TTC549 (cell line): ENCODE measurements around the gene NFYC.

Experiments
- FAIRE-seq: peaks from 2 replicates; lab custom pipeline; 2012; peaks lifted over from hg19 to GRCh38; lab: Jason Lieb, UNC

The NFYC gene

GRCh38 chr1:40760984-40761383, 69.5 kb downstream of the NFYC start:
- FAIRE-seq: no peak

GRCh38 chr1:40762144-40762923, 70.8 kb downstream of the NFYC start:
- FAIRE-seq: no peak

GRCh38 chr1:40763742-40764532, 72.4 kb downstream of the NFYC start:
- FAIRE-seq: no peak

- no peak for FAIRE-seq
Measured at GRCh38 chr1:40764981-40765380, 73.5 kb downstream of the NFYC start.

GRCh38 chr1:40766017-40766416, 74.5 kb downstream of the NFYC start:
- FAIRE-seq: no peak

- no peak for FAIRE-seq
Measured at GRCh38 chr1:40766560-40766959, 75.1 kb downstream of the NFYC start.

- no peak for FAIRE-seq
Measured at GRCh38 chr1:40768146-40768990, 76.9 kb downstream of the NFYC start.

GRCh38 chr1:40769815-40770214, 78.3 kb downstream of the NFYC start:
- no peak for FAIRE-seq

GRCh38 chr1:40770296-40771070, 79.0 kb downstream of the NFYC start:
- FAIRE-seq: no peak

- no peak for FAIRE-seq
Measured at GRCh38 chr1:40772146-40772955, 80.8 kb downstream of the NFYC start.

GRCh38 chr1:40773748-40774265, 82.3 kb downstream of the NFYC start:
- FAIRE-seq: no peak

- no peak for FAIRE-seq
Measured at GRCh38 chr1:40774266-40774998, 82.9 kb downstream of the NFYC start.

- no peak for FAIRE-seq
Measured at GRCh38 chr1:40776236-40777072, 85.0 kb downstream of the NFYC start.

GRCh38 chr1:40777224-40777970, 85.9 kb downstream of the NFYC start:
- FAIRE-seq: no peak

- no peak for FAIRE-seq
Measured at GRCh38 chr1:40780678-40781607, 89.4 kb downstream of the NFYC start.

- no peak for FAIRE-seq
Measured at GRCh38 chr1:40781608-40781971, 90.1 kb downstream of the NFYC start.

GRCh38 chr1:40782371-40782956, 91.0 kb downstream of the NFYC start:
- FAIRE-seq: no peak
